NT2/D1 (cell line): ENCODE results near the gene HECW1.

ENCODE experiments used
- SUZ12 ChIP-seq: IDR thresholded peaks from 2 replicates; pipeline ENCODE4 v1.6.1; 2011; ENCODE audit not compliant: insufficient read length, insufficient read depth; ENCODE audit errors: extremely low read depth
- YY1 ChIP-seq: IDR thresholded peaks from 2 replicates; pipeline ENCODE4 v1.6.1; 2011; ENCODE audit not compliant: insufficient read length, insufficient read depth
- ZNF274 ChIP-seq: IDR thresholded peaks from 2 replicates; pipeline ENCODE4 v1.6.1; 2011; ENCODE audit warnings: mild to moderate bottlenecking, low read depth, low read length

DNA sequence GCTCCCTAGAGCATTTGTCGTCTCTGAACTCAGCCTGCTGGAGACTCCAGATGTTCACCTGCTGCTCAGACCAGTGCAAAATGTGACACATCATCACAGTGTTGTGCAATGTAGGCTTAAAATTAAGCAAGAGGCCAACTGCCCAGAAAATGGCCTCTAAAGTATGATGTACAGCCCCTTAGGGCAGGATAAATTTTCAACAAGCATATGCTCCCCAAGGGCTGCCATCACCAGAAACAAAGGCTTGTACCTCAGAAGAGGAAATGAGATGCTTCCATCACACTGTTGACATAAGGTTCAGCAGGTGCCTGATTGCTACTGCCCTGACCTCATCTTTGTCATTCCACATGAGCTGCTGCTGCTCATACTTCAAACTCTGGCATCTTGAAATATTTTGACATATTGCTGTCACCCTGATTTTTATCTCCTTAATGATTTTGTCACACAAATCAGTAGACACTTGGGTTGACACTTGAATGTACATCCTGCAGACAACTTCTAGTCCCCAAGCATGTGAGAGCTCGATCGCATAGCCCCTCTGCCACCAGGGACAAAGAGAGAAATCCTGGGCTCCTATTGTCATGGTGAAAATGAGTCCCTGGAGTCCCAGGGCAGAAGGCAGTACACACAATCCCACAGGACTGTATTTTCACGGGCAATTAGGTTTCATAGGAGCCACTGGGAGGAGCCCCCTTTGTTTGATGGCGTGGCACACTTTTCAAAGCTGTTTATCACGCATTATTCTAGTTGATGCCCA is 250.8 kb downstream of the HECW1 start:
- TF ChIP-seq ZNF274 (no peak), YY1 (no peak), SUZ12 (no peak)
